HK-2 (cell line): Measurements from ENCODE around the gene UNKL.

ENCODE experiments used
- DNase-seq: peaks from one replicate; pipeline ENCODE4 v3.0.0-alpha.2; 2018; ENCODE audit not compliant: unreplicated experiment

UNKL gene, protein sequence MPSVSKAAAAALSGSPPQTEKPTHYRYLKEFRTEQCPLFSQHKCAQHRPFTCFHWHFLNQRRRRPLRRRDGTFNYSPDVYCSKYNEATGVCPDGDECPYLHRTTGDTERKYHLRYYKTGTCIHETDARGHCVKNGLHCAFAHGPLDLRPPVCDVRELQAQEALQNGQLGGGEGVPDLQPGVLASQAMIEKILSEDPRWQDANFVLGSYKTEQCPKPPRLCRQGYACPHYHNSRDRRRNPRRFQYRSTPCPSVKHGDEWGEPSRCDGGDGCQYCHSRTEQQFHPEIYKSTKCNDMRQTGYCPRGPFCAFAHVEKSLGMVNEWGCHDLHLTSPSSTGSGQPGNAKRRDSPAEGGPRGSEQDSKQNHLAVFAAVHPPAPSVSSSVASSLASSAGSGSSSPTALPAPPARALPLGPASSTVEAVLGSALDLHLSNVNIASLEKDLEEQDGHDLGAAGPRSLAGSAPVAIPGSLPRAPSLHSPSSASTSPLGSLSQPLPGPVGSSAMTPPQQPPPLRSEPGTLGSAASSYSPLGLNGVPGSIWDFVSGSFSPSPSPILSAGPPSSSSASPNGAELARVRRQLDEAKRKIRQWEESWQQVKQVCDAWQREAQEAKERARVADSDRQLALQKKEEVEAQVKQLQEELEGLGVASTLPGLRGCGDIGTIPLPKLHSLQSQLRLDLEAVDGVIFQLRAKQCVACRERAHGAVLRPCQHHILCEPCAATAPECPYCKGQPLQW

DNA sequence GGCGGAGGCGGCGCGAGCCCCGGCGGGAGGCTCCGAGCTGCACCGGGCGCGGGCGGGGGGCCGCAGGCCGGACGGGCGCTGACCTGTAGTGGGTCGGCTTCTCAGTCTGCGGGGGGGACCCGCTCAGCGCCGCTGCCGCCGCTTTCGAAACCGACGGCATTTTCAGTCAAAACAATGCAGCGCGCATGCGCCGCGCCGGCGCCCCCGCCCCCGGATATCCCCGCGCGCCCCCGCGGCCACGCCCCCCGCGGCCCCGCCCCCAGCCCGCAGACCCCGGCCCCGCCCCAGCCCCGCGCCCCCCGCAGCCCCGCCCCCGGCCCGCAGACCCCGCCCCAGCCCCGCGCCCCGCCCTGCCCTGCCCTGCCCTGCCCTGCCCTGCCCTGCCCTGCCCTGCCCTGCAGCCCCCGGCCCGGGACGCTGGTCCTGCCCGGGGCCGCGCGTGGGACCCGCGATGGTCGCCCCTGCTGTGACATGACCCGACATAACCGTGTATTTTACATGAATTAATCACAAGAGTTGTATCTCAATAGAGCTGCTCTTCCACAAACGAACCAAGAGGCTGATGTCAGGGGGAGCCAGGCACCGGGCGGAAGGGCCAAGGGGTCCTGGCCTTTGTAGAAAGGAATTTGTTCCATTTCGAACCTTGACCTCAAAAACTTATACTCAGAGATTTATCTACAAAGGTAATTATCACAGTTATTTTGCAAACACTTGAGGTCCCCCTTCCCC, at the start of gene UNKL:
TSS of gene UNKL (minus strand) at position 173 of the 729 bp plus-strand sequence. CDS start at position 160, 13 bp downstream.
- peak; percentile 42 for DNase-seq

DNA sequence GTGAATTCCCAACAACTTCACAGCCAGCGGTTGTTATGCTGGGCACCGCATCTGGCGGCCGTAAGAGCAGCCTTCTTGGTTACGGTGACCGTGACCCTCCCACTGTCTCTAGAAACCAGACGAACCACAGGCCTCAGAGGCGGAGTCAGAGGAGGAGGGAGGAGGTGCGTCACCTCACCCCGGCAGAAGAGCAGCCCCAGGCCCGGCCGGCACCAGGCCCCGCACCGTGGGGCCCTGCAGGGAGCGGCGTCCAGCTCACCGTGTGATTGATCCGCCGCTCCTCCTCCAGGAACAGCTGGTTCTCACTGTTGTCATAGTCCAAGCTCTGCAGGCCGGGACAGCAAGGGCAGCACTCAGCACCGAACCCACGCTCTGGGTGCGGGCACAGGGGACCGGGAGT, 46.6 kb upstream of the UNKL start:
- DNase-seq = no peak

DNA sequence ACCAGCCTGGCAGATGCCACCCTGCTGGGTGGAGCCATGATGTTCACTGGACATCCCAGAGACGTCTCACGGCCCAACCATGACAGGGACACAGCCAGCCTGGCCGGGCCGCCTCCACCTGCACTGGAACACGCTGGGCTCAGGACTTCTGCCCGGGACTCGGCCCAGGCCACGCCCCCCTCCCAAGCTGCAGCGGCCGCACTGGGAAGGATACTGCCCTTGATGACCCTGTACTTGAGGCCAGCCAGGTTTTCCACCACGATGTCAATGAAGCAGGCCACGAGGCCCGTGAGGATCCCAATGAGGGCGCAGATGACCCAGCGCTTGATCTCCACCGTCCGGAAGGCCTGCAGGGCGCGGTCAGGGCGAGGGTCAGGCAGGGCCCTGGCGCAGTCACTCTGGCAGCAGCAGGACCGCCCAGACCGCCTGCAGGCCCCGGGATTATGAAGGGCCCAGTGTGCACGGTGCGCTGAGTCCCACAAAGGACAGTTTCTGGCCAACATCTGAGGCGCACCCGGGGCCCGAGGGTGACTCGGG, 46.2 kb upstream of the UNKL start:
- DNase-seq = no peak

DNA sequence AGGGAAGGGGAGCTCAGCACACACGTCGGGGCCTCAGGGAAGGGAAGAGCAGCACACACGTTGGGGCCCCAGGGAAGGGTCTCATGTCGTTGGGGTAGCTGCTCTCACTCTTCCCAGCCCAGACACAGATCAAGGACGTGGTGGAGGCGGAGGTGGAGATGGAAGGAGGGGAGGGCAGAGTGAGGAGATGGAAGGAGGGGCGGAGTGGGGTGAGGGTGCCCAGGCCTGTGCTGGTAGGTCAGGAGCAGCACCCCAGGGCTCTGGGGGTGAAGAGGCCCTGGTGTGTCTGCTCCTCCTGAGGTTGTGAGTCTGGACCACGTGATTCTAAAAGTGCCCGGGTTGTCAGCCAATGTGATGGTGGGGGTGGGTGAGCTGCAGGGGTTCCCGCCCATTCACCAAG, 45.5 kb upstream of the UNKL start:
- DNase-seq = no peak

DNA sequence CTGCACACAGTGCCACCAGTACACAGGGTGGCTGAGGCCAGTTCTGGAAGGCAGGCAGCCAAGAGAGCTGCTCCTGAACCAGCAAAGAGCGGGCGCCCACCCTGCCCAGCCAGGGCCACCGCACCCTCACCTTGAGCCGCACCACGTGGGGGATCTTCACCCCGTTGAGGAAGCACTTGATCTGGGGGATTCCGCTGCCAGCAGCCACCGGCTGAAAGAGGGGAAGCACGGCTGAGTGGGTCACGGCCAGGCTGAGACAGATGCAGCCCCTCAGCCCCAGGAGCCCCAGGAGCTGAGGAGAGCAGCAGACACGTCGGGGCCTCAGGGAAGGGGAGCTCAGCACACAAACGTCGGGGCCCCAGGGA, 44.5 kb upstream of the UNKL start:
- no peak for DNase-seq

DNA sequence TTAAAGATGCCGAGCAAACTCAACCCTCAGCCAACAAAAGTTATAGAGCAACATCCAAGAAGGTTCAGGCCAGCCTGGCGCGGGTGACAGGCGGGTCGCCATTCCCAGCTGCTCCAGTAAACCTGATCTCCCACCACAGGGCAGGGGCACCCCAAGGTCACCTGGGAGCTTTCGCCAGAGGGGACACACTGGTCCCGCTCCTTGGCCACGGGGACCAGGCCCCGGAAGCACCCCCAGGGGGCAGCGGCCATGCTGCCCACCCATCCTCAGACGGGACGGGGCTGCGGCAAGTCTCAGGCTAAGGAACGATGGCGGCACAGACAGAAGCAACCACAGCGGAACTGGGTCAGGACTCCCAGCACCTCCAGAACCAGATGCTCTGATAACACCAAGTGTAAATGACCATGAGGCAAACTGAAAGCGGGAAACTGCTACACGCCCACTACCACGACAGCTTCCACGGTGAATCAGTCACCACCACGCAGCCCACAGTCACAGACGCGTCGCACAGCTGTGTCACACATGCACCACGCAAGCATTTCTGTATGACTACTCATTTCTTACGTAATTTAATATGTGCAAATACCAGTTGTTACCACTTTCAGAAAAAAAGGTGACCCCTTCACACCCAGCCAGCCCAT, 44.0 kb upstream of the UNKL start:
- no peak for DNase-seq

DNA sequence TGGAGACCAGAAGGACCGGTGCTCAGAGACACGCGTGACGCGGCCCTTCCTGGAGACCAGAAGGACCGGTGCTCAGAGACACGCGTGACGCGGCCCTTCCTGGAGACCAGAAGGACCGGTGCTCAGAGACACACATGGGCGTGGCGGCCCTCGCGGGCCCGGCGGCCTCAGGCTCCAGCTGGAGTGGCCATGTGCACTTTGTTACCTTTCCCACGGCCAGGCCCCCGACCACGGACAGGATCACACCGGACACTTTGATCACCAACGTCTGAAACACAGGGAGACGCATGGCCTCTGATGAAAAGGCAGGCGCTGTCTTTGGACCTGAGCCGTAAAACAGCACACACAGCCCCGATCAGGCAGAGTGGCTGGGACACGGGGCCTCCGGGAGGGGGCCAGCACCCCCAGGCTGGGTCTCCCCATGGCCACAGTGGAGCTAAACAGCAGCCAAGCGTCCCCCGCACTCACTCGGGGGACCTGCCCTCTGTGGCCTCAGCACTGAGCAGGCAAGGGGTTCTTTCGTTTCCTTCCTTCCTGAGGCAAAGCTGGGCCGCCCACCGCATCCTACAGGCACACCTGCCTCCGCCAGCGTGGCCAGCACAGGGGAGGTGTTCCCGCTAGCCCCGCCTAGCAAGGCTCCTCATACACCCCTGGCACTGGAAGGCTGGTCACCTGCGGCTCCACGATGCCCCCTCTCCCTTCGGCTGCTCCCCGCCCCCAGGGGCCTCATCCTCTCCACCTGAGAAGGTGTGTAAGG, 43.2 kb upstream of the UNKL start:
- DNase-seq = no peak

DNA sequence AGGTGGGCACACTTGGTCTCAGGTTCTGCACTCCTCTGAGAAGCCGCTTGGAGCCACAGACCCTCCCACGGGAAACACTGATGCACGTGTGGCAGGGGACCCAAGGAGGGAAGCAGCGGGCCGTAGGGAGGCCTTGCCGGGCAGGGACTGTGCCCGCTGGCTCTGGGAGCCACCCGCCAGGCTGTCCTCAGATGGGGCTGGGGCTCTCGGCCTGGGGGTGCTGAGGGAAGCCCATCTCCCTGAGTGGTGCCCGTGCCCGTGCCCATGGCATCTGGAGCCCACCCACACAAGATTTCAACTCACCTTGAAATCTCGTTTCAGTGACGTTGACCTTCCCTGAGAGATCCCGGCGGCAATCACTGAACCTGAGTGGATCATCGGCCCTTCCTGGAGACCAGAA, 42.4 kb upstream of the UNKL start:
- no peak for DNase-seq

DNA sequence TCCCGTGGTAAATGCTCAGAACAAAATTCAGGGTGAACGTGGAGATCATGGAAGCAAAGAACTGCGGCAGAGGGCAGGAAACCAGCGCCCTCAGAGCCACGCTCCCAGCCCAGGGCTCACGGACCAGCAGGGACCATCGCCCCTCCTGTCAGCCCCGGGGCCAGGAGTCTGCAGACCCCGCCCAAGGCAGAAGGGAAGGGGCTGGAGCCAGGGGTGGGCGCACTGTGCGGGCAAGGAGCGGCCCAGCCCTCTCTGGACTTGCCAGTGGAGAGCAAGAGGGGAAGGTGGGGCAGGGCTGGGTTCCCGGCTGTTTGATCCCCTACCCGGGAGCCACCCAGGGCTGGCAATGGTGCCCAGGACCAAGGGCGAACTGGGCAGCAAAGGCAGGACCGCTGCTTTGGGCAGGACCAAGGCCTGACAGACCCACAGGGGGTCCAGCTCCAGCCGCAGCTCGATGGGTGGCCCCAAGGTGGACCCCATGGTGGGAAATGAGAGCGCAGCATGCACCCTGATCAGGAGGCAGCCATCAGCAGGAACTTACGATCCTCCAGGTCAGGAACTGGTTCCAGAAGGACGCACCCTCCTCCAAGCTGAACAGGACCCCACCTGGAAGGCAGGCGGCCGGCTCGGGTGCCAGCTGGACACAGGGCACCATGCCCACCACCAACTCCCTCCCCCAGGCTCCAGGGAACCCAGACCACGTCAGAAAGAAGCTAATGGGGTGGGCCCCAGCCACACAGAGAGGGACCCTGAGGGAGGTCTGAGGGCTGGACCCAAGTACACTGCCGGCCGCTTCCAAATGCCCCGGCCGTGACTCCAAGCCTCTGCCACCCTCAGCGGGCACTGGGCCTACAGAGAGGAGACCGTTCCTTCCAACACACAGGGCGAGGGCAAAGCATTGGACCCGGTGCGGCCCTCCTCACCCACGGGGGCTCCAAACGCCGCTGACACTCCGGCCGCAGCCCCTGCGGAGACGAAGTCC, 41.0 kb upstream of the UNKL start:
- no peak for DNase-seq

DNA sequence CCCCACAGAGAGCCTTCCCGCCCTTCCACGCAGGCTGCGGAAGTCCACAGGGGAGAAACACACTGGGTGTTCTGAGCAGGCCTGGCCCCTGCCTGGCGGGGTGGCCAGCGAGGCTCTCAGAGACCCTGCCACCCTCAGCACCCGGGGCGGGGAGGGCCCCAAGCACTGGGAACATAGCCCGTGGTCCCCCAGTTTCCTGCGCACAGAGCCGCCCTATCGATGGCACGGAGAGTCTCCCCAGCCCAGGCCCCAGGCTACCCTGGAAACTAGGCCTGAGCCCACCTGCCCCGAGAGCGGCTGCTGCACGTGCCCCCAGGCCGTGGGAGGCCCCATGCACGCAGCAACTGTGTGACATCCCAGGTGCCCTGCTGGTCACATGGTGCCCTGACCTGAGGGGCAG, 40.1 kb upstream of the UNKL start:
- no peak for DNase-seq

DNA sequence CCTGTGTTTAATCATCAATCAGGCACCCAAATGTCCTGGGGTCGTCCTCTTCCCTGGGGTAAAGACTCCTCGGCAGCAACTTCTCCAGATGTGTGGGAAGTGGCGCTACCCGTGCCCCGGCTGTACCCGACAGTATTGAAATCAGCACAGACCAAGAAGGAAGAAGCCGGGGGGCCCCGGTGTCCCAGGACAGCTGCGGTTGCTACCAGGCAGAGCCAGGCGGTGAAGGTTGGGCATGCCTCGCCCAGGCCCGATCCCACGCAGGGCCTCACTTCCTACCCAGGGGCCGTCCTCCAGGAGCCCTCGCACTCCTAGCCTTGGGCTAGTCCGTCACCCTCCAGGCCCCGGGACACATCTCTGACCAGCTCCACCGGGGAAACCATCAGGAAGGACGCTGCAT, 38.8 kb upstream of the UNKL start:
- no peak for DNase-seq

DNA sequence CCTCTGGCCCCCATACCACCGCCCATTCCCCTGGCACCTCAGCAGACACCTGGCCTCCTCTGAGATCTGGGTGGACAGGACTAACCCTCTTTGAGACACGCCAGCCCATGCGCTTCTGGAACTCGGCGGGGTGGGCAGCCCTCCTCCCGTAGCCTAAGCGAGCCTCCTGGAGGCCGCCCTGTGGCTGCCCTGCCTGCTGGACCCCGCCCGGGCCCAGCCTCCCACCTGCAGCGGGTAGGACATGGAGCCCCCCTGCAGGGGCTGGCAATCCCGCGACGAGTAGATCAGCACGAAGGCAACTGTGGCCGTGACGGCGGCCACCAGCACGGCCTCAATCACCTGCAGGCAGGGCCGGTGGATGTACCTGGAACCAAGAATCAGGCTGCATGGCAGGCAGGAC, 38.0 kb upstream of the UNKL start:
- no peak for DNase-seq

DNA sequence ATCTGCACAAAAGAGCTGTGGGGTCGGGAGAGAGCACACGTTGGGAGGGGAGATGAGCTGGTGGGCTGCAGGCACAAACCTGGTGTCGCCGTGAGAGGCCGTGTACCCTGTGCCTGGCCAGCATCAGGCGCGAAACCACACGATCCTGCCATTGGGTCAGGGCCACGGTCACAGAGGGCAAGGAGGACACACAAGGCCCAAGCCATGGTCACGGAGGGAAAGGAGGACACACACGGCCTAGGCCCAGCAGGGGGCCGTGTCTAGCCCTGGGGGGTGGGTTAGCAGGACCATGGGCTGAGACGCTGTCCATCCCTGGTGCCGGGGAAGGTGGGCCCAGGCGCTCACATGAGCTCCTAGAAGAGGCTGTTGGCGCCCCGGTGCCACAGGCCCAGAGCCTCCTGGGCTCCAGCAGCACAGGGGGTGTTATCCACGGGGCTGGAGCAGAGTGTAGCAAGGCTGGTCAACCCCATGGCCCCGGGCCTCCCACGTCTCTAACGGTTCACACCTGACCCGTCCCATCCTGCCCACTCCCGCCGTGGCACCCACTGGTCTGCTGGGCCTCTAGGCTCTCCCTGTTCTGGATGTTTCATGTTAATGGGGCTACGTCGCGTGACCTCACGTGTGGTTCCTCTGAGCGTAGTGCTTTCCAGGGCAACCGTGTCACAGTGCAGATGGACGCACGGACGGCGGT, 37.3 kb upstream of the UNKL start:
- no peak for DNase-seq

DNA sequence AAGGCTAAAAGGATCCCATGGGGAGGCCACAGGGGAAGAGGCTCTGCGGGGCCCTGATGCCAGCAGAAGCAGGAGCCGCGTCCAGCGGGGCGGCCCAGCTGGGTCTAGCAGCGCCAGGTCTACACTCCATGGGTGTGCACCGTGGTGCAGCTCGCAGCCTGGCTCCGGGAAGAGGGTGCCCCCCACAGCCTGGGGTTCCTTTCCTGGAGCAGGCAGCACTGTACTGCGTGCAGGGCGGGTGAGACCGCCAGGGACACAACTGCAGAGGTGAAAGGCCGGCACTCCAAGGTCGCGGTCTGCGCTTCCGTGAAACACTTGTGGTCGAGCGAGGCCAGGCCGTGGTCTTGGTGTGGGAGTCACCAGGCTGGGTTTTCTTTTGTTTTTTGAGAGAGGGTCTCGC, 36.3 kb upstream of the UNKL start:
- DNase-seq = no peak

DNA sequence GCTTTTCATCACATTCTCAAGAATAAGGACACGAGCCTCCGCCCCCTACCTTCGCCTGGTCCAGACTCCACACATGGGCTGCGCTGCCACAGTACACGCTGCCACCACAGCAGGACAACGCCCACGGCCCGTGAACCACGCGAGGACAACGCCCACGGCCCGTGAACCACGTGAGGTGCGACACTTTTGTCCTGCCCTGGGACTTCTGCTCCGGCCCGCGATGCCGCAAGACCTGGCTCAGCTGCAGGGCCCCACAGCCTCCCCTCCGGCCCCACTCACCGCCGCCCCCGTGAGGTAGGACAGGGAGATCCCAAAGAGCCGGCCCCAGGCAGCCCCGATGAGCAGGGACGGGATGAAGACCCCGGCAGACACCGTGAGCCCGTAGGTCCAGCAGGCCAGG, 35.7 kb upstream of the UNKL start:
- DNase-seq = no peak

DNA sequence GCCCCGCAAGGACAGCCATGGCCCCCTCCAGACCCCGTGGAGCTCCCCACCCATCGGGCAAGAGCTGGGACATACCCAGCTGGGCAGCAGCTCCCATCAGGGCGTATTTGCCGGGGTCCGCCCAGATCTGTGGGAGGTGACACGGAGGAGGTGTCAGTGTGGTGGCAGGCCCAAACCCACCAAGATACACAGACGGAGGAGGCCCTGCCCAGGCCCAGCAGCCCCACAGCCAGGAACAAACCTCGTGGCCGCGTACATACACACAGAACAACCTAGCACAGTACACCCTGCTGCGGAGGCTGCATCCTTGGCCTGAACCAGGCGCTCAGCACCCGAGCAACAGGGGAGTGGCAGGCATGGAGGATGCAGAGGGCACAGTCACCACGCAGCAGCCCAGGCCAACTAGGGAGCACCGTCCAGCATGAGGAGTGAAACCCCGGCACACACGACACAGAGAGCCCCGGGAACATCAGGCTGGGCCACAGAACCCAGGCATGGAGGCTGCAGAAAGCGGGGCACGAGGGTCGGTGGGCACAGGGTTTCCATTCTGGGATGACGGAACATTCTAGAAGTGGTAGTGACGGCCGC, 34.8 kb upstream of the UNKL start:
- DNase-seq = no peak

DNA sequence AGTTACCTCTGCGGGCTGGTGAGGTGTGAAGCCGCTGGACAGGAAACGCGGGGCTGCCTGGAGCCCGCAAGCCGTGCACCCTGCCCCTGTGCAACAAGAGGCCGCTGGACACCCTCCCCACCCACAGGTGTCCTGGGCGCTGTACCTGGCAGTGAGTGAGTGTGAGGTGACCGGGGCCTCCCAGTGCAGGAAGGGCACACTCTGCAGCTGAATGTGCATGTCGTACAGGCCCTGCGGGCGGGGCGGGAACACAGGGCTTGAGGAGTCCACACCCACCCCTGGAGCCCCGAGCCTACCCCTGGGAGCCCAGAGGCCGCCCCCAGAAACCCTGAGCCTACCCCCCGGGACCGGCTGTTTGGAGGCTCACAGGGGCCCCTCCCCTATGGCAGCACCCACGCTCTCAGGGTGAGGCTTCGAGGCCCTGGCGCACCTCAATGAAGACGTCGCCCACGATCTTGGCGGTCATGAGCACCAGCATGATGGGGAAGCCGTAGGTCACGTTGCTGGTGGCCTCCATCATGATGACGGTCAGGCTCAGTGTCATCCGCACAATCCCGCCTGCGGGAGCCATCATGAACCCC, 34.1 kb upstream of the UNKL start:
- DNase-seq = no peak

DNA sequence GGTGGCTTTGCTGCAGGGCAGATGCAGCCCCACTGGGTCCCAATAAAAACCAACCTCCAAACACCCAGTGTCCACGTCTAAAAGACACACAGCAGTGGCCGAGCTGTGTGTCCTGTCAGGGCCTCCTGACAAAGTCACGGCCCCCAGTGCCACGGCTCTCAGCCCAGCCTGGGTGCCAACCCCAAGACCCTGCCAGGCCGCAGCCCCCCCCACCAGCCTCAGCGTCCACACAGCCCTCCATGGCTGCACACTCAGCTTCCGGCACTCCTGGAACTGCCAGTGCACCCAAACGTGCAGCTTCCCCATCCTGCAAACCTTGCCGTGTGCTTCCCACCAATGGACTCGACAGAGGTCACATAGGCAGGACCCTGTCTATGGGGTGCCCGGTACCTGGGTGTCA, 33.5 kb upstream of the UNKL start:
- no peak for DNase-seq
